A204.1 (cell line): ENCODE results near the gene TFF1.

Experiments used
- FAIRE-seq: peaks from 2 replicates; lab custom pipeline; 2012; peaks lifted over from hg19 to GRCh38; lab: Jason Lieb, UNC

The TFF1 gene

GRCh38 chr21:42316891-42317290 is 49.4 kb downstream of the TFF1 start:
- FAIRE-seq, result no peak

GRCh38 chr21:42315296-42315891 is 50.9 kb downstream of the TFF1 start, which contains the start of gene TFF3:
TFF3 (minus strand) TSS chr21:42315409; CDS start chr21:42315374, 35 bp downstream.
- FAIRE-seq, result no peak

- no peak for FAIRE-seq
These were observed 51.6 kb downstream of the TFF1 start for GRCh38 chr21:42314616-42315295.

- no peak for FAIRE-seq
These were observed 52.8 kb downstream of the TFF1 start for GRCh38 chr21:42313501-42313969.

- no peak for FAIRE-seq
These were observed 53.7 kb downstream of the TFF1 start for GRCh38 chr21:42312626-42313104.
